DND-41 (cell line): Measurements from ENCODE around the gene SLC12A7.
"Not testable (repeated sequence)": the region's sequence is repeated elsewhere in the genome, so short reads cannot be mapped to it uniquely, and the experiment has no call there.

ENCODE experiments used
- ATAC-seq: fragments of 200-7000 bp; cut with Tn5 transposase; 3 replicates; pipeline ENCODE4 v1.9.1; 2021; ENCODE audit warnings: low read depth; ENCODE audit not compliant: insufficient read depth
- DNase-seq: peaks from one replicate; pipeline ENCODE4 v3.0.0-alpha.2; 2020
- H2AFZ ChIP-seq: 2 replicates; pipeline ENCODE4 v1.6.0; 2012; ENCODE audit warnings: low read depth, low read length
- H3K27ac ChIP-seq: 2 replicates; pipeline ENCODE4 v1.5.1; 2012; ENCODE audit warnings: low read length, inconsistent platforms
- H3K27me3 ChIP-seq: fragments of 200-600 bp; sonication (generic); 2 replicates; pipeline ENCODE4 v1.6.0; 2012; ENCODE audit warnings: low read length, mild to moderate bottlenecking, inconsistent platforms; ENCODE audit not compliant: insufficient read depth, poor library complexity
- H3K36me3 ChIP-seq: 2 replicates; pipeline ENCODE4 v1.5.1; 2012; ENCODE audit warnings: low read length, inconsistent platforms; ENCODE audit not compliant: insufficient read depth
- H3K4me1 ChIP-seq: 2 replicates; pipeline ENCODE4 v1.5.1; 2012; ENCODE audit warnings: mild to moderate bottlenecking, low read length; ENCODE audit not compliant: insufficient read depth
- H3K4me2 ChIP-seq: 2 replicates; pipeline ENCODE4 v1.6.0; 2012; ENCODE audit warnings: mild to moderate bottlenecking, moderate library complexity, low read length, inconsistent platforms; ENCODE audit not compliant: insufficient read depth
- H3K4me3 ChIP-seq, 2 experiments: fragments of 200-600 bp in 1 of 2; shearing (Covaris generic) in 1 of 2; 2 replicates each; pipeline ENCODE4 v1.5.1; 2012 to 2016; ENCODE audit warnings: inconsistent platforms in 2 of 2, low read length in 2 of 2, mild to moderate bottlenecking in 2 of 2, low read depth in 1 of 2, moderate library complexity in 1 of 2
- H3K79me2 ChIP-seq: 2 replicates; pipeline ENCODE4 v1.6.0; 2012; ENCODE audit warnings: low read length, inconsistent platforms; ENCODE audit not compliant: insufficient read depth
- H3K9ac ChIP-seq: 2 replicates; pipeline ENCODE4 v1.6.0; 2012; ENCODE audit warnings: low read depth, mild to moderate bottlenecking, inconsistent platforms, low read length, moderate library complexity
- H3K9me3 ChIP-seq: 2 replicates; pipeline ENCODE4 v1.5.1; 2012; ENCODE audit warnings: low read length, moderate library complexity, mild to moderate bottlenecking, inconsistent platforms; ENCODE audit not compliant: insufficient read depth, severe bottlenecking
- H4K20me1 ChIP-seq: 2 replicates; pipeline ENCODE4 v1.6.0; 2012; ENCODE audit warnings: low read length; ENCODE audit not compliant: insufficient read depth
- CTCF ChIP-seq: IDR thresholded peaks from 2 replicates; pipeline ENCODE4 v1.5.1; 2012; ENCODE audit warnings: borderline replicate concordance, low read length, moderate library complexity, mild to moderate bottlenecking; ENCODE audit not compliant: poor library complexity, severe bottlenecking; ENCODE audit errors: extremely low read depth
- EZH2 ChIP-seq: IDR thresholded peaks from 3 replicates; pipeline ENCODE4 v1.6.1; 2012; ENCODE audit warnings: borderline replicate concordance, low read depth, mild to moderate bottlenecking, moderate library complexity, low read length, inconsistent platforms; ENCODE audit not compliant: severe bottlenecking

The SLC12A7 gene

GRCh38 chr5:1027631-1028441, 84.0 kb downstream of the SLC12A7 start:
- TF ChIP-seq EZH2: no peak
- TF ChIP-seq CTCF: no peak
- H4K20me1 ChIP-seq: peaks cover 52% of the 10 kb centered on the region
- no peaks in the 10 kb centered on the region for H3K27me3 ChIP-seq
- H3K9me3 ChIP-seq: no peaks in the 10 kb centered on the region
- no peak overlapping the region for H3K4me3 ChIP-seq
- no peak overlapping the region for H3K9ac ChIP-seq
- peaks cover 5% of the 10 kb centered on the region for H3K36me3 ChIP-seq
- no peak overlapping the region for H2AFZ ChIP-seq
- DNase-seq (no peak), ATAC-seq (no peak)
- H3K4me2 ChIP-seq: no peak overlapping the region
- no peak overlapping the region for H3K27ac ChIP-seq
- H3K4me1 ChIP-seq: no peaks in the 10 kb centered on the region
- H3K79me2 ChIP-seq: peaks cover 32% of the 10 kb centered on the region; the same call in 1 of the 2 replicates

- H3K4me2 ChIP-seq: no peak overlapping the region
- H3K79me2 ChIP-seq: peaks cover 30% of the 10 kb centered on the region; the same call in 1 of the 2 replicates
- ATAC-seq (no peak), DNase-seq (no peak)
- no peak overlapping the region for H3K9ac ChIP-seq
- peaks cover 46% of the 10 kb centered on the region for H4K20me1 ChIP-seq
- H3K4me1 ChIP-seq: no peaks in the 10 kb centered on the region
- no peaks in the 10 kb centered on the region; the same call in 1 of the 2 replicates for H3K36me3 ChIP-seq
- no peak overlapping the region for H3K27ac ChIP-seq
- H3K9me3 ChIP-seq: no peaks in the 10 kb centered on the region
- no peak overlapping the region for H3K4me3 ChIP-seq
- no peaks in the 10 kb centered on the region for H3K27me3 ChIP-seq
- no peak for TF ChIP-seq EZH2
- TF ChIP-seq CTCF: no peak
- H2AFZ ChIP-seq: no peak overlapping the region
These were observed 84.9 kb downstream of the SLC12A7 start for GRCh38 chr5:1026700-1027621.

- peaks cover 13% of the 10 kb centered on the region for H3K36me3 ChIP-seq
- not testable (repeated sequence) for H3K4me3 ChIP-seq, H3K27ac ChIP-seq, H3K79me2 ChIP-seq, H3K4me2 ChIP-seq, ATAC-seq, H2AFZ ChIP-seq, H3K9me3 ChIP-seq, DNase-seq, H3K4me1 ChIP-seq, H3K27me3 ChIP-seq, H3K9ac ChIP-seq
- H4K20me1 ChIP-seq: peaks cover 27% of the 10 kb centered on the region
These were observed 89.9 kb downstream of the SLC12A7 start for GRCh38 chr5:1021969-1022336.
